HuH-7.5 (cell line): ENCODE results near the gene THEM5.
"Not testable (repeated sequence)": the region's sequence is repeated elsewhere in the genome, so short reads cannot be mapped to it uniquely, and the experiment has no call there.

Experiments
- DNase-seq: peaks from one replicate; pipeline ENCODE4 v3.0.0; 2011; ENCODE audit warnings: low spot score

Gene THEM5

GRCh38 chr1:151867765-151868411 is 14.4 kb upstream of the THEM5 start:
- no peak for DNase-seq

- DNase-seq, result no peak
Measured at GRCh38 chr1:151867321-151867720, 13.8 kb upstream of the THEM5 start.

DNA sequence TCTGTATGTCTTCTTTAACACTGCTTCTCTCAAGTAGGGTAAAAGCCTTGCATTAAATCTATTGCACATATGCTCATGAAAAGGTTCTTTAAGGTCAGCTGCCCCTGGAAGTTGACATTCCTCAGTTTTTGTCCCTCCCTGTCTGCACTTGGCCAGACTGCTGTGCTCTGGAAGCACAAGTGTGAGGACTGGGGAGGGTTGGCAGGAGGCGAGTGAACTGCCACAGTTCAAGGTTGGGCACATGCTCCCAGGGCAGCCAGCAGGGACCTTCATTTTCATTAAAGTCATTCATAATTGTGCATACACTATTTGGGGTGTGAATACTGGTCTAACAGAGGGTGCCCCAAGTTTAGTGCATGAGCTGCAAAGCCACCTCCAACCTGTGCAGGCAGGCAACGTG is 10.9 kb upstream of the THEM5 start:
- no peak for DNase-seq

DNA sequence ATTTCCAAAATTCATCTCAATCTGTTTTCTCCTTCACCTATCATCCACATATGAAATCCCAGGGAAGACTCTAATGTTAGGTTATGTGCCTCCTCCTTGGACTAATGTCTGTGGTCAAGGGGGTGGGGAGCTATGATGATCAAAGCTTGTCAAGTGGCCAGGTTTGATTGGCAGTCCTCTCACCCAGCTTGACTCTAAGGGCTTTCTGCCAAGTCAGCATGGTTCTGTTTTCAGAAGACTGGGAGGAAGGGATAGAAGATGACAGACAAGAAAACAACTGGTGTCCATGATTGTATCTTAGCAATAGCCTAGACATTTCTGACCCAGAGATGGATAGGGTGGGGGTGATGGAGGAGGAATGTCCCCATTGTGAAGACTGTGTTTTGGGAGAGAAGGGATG is 9.1 kb upstream of the THEM5 start:
- DNase-seq, result no peak

GRCh38 chr1:151860504-151861187 is 7.1 kb upstream of the THEM5 start:
- DNase-seq, result no peak

DNA sequence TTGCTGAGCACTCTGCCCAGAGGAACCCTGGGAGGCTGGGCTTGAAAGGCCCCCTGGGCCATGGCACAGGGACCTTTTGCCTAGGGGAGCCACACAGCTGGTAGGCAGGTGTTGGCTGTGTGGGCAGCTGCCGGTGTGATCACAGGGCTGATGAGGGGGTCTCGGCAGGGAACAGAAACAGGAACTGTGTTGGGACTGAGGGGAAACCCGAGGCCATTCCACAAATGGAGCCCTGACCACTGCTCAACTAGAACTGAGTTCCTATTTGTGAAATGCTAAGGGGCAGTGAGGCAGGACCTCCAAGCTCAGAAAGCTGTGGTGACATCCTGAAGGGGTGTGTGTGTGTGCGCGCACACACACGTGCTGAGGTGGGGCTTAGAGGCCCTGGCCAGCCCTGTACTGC is 6.4 kb upstream of the THEM5 start:
- DNase-seq, result no peak

DNA sequence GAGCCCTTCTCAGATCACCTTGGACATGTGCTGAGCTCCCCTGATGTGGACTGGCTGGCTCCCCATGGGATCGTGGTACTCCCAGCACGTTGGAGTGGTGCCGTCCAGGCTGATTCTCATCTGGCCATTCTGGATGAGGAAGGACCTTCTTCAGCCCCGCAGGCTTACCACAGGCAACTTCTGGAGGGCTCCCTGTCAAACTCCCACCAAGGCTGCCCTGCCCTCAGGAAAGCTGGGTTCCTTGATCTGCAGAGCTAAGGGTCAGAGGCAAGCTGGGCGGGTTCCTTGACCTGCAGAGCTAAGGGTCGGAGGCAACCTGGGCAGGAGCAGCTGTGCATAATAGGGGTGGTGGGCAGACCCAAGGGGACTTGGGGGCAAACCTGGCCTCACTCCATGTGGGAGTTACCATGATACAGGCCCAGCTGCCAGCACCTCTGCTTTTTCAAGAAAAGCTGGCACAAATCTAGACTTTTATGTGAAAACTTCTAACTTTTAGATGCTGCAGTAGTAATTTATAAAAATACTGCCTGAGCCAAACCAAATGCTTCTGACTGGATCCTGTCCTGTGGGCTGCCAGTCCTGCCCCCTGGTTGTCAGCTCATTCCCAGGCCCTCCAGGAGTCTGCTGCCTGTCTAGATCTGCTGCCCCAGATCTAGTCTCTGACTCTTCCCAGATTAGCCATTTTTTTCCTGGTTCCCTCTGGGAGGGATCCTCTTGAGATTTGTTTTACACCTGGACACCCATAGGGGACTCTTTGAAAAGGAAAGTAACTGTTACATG is 5.6 kb upstream of the THEM5 start:
- no peak for DNase-seq

GRCh38 chr1:151858030-151858746 is 4.7 kb upstream of the THEM5 start:
- DNase-seq, result no peak

- DNase-seq, result no peak
Measured at GRCh38 chr1:151855933-151856332, 2.4 kb upstream of the THEM5 start.

- DNase-seq, result not testable (repeated sequence)
Measured at GRCh38 chr1:151855516-151855915, 2.0 kb upstream of the THEM5 start.

- DNase-seq, result no peak
Measured at GRCh38 chr1:151854658-151855057, 1.1 kb upstream of the THEM5 start.

DNA sequence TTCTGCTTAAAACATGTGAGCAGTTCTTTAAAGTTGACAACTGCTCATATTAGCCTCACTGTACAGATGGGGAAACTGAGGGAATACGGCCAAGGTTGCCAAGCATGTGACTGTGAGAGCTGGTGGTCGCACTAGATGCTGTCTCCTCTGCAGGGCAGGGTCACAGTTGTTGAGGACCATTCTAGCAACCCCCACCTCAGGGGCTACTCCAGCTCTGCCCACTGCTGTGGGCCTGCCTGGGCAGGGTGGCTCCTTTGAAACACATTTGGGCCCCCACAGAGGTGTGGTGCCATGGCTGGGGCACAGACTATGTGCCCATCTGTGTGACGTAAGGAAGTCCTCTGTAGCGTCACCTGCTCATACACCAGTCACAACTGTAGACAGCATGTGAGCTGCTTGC is 779 bp downstream of the THEM5 start:
- DNase-seq, result no peak

- no peak for DNase-seq
Measured at GRCh38 chr1:151851886-151852285, 1.6 kb downstream of the THEM5 start.

DNA sequence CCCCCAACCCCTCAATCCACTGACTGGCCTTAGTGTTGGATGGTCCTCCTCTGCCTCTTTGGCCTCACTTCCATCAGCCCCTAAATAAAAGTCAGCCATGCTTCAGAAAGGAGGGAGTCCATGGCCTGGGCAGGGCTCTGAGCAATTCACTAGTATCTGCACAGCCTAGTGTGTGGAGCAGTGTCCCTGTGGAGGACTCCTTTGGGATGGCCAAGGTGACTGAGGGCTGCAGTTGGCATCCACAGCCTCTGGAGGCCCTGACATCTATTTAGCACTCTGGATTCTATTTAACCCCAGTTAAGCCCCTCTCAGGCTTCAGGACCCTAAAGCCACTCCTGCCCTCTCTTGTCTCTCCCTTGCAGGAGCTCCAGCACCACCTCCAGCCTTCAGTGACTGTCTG is 3.6 kb downstream of the THEM5 start:
- no peak for DNase-seq

DNA sequence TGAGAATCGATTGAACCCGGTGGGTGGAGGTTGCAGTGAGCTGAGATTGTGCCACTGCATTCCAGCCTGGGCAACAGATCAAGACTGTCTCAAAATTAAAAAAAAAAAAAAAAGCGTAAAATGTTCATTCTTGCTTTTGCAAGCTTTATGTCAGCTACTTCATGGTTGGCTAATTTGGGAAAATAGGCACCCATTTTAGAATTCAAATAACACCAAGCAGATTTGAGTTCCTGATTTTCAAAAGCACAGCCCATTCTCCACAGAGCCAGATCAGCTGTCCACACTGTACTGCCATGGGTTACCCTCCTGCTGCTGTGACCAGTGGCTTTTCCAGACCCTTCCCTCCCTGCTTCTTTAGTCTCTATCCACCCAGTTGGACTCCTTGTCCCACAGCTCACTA is 4.4 kb downstream of the THEM5 start:
- DNase-seq, result no peak

DNA sequence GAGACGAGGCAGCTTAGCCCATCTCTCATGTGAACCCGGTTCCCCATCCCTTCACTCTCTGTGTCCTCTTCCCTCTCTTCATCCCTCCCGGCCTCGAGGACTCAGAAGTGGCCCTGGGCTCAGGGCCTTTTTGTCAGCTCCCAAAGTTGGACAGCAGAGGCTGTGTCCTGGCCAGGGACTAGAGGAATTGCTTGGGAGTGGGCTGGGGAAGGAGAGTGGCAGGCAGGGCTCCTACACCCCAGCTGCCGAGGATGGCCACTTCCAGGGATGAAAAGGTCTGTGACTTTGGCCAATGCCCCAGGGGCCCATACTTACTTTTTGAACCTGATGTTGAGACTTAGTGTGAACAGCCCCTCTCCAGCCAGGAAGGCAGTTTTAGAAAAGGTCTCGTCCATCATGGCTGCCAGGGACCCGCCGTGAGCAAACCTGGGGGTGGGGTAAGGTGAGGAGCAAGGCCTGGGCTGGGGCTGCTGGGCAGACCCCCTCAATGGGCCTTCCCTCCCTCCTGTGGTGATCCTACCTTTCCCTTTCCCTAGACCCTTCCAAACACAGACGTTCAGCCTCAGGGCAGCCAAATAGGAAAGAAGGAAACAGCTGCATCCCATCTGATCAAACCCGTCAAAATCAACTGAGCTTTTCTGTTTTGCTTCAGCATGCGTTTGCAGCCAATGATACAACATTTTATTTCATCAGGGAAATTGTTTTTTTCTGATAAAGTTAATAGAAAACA is 5.5 kb downstream of the THEM5 start:
- DNase-seq, result no peak

DNA sequence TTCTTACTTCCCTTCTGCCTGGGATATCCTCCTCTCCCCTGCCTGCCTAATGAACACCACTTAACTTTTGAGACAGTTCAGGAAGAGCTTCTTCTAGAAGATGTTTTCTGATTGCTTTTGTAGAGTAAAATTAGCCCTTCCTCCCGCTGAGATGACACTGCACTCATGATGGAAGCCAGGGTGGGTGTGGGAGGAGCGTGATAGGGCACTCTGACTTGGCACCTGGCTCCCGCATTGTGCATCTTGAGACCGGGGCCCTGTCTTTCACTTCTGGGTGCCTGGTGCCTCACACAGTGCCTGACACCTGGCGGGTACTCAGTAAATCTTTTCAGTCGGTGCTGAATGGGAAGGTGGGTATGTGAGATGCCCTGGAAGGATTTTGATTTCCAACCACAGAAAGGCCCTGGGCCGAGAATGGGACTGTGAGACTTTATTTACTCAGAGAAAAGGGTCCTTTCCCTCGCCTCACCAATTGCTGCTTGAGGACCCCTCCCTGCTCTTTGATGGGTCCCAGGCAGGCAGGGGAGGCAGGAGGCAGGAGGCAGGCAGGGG is 6.8 kb downstream of the THEM5 start:
- no peak for DNase-seq

DNA sequence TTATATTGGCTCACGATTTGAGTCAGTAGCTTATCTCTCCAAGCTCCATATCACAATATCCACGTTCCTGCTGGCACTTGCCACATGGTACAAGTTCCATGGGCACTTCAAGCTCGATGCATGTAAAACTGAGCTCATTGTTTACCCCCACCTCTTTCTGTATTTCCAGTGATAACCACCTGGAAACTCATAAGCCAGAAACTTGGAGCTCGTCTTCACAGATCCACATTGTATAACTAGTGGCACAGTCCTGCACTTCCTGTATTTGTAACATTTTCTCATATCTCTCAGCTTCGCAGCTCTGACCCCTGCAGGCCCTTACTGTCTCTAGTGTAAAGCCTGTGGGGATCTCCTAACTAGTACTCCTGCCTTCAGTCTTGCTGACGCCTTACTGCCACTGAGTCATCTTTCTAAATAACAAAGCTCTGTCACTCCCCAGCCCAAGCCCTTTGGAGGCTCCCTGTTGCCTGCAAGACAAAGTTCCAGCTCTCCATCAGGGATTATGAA is 7.4 kb downstream of the THEM5 start:
- DNase-seq, result no peak

DNA sequence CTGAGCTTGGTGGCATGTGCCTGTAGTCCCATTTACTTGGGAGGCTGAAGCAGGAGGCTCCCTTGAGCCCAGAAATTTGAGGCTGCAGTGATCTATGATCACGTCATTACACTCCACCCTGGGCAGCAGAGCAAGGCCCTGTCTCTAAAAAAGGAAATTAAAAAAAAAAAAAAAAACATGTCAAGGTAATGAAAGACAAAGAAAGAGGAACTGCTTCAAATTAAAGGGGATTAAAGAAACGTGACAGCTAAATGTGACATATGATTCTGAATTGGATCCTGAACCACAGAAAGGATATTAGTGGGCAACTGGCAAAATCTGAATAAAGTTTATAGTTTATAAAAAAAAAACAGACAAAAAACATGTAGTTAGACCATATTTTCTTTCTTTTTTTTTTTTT is 10.1 kb downstream of the THEM5 start:
- no peak for DNase-seq

DNA sequence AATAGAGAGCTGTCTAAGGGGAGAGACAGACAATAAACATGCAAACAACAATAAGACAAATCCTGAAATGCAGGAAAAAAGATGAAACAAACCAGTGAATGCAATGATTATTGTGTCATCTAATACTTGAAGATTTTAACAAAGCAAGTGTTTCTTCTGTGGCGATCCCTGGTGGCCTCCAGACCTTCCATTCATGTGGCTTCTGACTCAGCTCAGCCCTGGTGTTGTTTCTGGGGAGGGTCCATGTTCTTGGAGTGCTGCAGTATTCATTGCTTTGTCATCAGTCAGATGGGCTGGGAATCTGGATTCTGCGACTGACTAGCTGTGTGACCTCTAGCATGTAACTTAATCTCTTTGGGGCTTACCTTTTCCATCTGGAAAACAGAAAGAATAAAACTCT is 12.4 kb downstream of the THEM5 start:
- DNase-seq, result no peak

GRCh38 chr1:151840421-151840820 is 13.1 kb downstream of the THEM5 start:
- DNase-seq, result no peak
